Gastrocnemius medialis (tissue), 4 donors: ENCODE data around the gene ELK4.

Source experiments
- CTCF ChIP-seq, 5 experiments: fragments of 450-650 bp in 3 of 5; fragments of 200-600 bp in 2 of 5; sonication (generic) in 2 of 5; IDR thresholded peaks in 4 of 5; conservative IDR thresholded peaks in 1 of 5; 1 replicate in 4 of 5; 2 replicates in 1 of 5; pipeline ENCODE4 v1.5.1; 2016 to 2019; ENCODE audit warnings: antibody characterized with exemption in 5 of 5, mild to moderate bottlenecking in 3 of 5, moderate library complexity in 3 of 5
- POLR2A ChIP-seq, 2 donors: fragments of 450-650 bp; IDR thresholded peaks; one replicate each; pipeline ENCODE4 v1.6.1; 2017; ENCODE audit warnings: antibody characterized with exemption in 2 of 2, mild to moderate bottlenecking in 2 of 2, moderate library complexity in 2 of 2

- TF ChIP-seq CTCF (IDR thresholded peaks at IDR 0.05 in 4 of 5, conservative IDR thresholded peaks at IDR 0.05 in 1 of 5), result no peak
- TF ChIP-seq POLR2A (IDR thresholded peaks at IDR 0.05), result no peak
These were observed 11.5 kb downstream of the ELK4 start for GRCh38 chr1:205620269-205620668.
